LHCN-M2 (cell line): ENCODE measurements around the gene ST3GAL2. TPM values are rescaled to one million over a fixed set of nuclear protein-coding genes. Genes with fewer than 3 reads are reported as not detected.
"Not testable (repeated sequence)": the region's sequence is repeated elsewhere in the genome, so short reads cannot be mapped to it uniquely, and the experiment has no call there.

Experiments
- DNase-seq: peaks from one replicate; pipeline ENCODE4 v3.0.0-alpha.2; 2012; ENCODE audit warnings: low read depth
- total RNA-seq: library from RNA; depleted of rRNA; stranded (reverse); fragments of >200 nt; gene quantifications from 2 replicates; pipeline ENCODE4 v1.2.3, GENCODE V29; 2014

Gene ST3GAL2
- total RNA-seq, 1 experiment from 2014 or later = 23.0 TPM

DNA sequence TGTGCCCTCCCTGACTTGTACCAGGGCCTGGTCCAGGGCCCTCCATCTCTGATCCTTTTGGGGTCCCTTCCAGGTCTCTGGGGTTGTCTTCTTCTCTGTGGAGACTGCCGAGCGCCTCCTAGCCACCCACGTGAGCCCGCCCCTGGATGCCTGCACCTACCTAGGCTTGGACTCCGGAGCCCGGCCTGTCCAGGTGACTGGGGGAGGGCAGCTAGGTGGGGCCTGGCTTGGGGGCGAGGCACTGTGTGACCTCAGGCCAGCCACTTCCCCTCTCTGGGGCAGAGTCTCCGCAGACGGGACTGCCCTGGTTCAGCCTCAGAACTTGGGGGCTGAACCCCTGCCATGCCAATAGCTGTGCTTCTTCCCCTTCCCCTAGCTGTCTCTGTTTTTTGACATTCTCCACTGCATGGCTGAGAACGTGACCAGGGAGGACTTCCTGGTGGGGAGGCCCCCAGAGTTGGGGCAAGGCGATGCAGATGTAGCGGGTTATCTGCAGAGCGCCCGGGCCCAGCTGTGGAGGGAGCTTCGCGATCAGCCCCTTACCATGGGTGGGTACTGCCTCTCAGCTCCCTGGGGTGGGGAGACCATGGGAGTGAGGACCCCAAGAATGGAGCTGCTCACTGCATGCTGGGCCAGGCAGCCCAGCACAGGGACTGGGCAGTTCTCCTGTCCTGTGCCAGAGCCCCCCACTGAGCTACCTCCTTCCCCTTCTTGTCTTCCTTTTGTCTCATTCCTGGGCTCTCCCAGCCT is 30.1 kb upstream of the ST3GAL2 start:
- no peak for DNase-seq

DNA sequence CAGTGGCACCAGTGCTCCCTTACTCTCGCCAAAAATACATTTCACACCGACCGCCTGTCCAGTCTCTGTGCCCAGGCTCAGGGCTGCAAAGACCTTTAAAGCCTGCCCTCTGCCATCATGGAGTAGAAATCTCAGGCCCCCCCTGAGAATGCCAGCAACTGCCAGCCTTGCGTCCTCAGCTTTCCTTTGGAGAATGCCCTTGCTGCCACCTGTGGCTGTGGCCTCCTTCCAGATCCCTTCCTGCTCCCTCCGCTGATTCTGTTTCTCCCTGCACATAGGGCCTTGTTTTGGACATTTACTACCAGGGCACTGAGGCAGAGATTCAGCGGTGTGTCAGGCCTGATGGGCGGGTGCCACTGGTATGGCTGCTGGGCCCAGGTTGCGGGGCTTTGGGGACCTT is 28.7 kb upstream of the ST3GAL2 start:
- no peak for DNase-seq

DNA sequence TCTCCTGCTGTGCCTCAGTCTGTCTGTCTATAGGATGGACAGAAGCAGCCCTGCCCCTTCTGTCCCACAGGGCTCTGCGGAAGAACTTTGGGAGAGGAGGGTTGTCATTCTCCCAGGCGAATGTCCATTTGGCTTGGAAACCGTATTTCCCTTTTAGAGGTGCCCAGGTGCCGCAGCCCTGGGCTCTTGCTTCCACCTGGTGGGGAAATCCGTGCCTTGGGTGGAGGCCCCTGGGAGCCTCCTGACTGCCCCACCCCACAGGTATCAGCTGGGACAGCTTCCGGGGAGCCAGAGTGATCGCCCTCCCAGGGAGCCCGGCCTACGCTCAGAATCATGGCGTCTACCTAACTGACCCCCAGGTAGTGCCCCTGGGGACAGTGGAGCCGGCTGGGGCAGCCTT is 28.2 kb upstream of the ST3GAL2 start:
- no peak for DNase-seq

DNA sequence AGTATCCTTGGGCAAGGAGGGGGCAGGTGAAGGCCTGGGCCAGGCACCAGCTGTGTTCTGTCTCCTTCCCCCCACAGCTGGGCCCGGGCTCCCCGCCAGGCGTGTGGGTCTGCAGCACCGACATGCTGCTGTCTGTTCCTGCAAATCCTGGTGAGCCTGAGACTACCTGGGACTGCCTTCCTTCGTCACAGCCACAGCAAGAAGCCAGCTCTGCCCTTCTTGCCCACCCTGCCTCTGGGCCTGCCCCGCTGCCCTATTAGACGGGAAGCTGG is 27.8 kb upstream of the ST3GAL2 start:
- DNase-seq = no peak

DNA sequence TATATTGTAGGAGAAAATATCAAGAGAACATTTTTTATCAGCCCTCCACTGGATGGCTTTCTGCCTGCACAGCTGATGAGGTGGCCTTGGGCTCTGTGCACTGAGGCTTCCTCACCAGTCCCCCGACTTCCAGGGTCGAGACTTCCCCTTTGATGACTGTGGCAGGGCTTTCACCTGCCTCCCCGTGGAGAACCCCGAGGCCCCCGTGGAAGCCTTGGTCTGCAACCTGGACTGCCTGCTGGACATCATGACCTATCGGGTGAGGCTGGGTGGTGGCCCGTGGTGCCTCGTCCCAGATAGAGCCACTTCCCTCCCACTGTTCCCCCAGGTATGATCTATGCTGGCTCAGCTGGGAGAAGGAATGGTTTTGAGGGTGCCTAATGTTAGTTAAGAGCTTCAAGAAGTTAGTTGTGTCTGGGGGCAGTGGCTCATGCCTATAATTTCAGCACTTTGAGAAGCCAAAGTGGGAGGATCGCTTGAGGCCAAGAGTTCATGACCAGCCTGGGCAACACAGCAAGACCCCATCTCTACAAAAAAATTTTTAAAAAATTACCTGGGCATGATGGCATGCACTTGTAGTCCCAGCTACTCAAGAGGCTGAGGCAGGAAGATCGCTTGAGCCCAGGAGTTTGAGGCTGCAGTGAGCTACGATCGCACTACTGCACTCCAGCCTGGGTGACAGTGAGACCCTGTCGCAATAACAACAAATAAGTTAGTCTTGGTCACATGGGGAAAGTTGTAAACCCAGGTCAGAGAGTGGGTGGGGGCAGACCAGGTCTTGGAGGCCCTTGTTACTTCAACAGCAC is 27.3 kb upstream of the ST3GAL2 start:
- no peak for DNase-seq

DNA sequence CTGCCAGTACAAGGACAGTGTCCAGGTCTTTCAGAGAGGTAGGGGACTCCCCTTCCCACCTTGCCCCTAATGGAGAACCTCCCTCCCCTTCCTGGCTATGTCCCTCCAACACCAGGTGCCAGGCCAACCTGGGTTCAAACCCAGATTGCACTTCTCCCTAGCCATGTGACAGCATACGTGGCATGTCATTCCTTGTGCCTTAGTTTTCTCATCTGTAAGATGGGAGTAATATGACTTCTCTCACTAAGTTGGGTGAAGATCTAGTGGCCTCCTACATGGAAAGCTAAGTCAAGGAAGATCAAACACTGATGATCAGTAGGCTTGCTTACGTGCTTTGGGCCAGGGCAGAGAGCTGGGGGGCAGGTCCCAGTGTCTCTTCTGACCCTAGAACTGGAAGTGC is 24.3 kb upstream of the ST3GAL2 start:
- no peak for DNase-seq

DNA sequence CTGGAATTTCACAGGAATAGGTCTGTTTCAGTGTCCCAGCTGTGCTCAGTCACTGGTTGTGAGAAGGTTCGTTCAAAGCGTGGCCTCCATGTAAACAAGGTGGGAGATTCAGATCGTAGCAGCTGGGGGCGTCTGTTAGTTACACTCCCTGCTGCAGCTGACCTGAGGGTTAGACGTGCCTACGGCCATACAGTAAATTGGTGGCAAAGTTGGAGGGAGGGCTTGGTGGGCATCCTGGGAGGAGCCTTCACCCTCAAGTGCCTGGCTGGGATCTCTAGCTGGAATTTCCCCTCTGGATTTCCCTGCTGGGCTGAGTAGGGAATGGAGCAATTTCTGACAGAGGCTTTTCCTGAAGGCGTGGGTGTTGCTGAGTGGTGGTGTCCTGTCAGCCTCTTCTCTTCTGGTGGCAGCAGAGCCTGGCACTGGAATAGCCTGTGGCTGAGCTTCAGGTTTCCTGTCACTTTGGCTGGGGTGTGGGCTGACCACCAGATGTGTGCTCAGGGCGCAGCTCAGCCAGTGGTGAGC is 21.9 kb upstream of the ST3GAL2 start:
- DNase-seq = no peak

DNA sequence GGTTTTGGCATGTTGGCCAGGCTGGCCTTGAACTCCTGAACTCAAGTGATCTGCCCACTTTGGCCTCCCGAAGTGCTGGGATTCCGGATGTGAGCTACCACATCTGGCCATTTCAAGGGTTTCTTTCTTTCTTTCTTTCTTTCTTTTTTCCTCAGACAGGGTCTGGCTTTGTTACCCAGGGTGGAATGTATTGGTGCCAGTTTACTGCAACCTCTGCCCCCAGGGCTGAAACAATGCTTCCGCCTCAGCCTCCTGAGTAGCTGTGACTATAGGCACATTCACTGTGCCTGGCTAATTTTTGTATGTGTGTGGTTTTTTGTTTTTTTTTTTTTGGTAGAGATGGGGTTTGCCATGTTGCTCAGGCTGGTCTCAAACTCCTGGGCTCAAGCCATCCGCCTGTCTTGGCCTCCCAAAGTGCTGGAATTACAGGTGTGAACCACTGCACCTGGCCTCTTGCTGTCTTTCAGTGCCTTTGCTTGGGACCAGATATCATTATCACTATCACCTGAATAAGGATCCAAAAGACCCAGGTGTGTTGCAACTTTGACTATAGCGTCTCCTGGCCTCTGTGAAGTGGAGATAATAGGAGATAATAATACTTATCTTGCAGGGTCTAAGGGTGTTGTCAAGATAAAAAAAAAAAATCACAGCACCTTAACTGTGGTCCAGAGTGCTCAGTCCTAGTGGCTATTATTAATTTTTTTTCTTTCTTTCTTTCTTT is 18.7 kb upstream of the ST3GAL2 start:
- DNase-seq = no peak

DNA sequence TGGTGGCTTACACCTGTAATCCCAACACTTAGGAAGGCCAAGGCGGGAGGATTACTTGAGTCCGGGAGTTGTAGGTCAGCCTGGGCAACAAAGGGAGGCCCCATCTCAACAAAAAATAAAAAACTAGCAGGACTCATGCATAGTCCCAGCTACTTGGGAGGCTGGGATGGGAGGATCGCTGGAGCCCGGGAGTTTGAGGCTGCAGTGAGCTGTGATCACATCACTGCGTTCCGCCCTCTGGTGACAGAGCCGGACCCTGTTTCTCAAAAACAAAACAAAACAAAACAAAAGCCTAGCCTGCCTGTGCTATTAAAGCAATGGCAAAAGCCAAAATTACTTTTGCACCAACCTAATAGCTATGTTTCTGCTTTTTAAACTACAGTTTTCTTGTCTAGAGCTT is 17.0 kb upstream of the ST3GAL2 start:
- no peak for DNase-seq

DNA sequence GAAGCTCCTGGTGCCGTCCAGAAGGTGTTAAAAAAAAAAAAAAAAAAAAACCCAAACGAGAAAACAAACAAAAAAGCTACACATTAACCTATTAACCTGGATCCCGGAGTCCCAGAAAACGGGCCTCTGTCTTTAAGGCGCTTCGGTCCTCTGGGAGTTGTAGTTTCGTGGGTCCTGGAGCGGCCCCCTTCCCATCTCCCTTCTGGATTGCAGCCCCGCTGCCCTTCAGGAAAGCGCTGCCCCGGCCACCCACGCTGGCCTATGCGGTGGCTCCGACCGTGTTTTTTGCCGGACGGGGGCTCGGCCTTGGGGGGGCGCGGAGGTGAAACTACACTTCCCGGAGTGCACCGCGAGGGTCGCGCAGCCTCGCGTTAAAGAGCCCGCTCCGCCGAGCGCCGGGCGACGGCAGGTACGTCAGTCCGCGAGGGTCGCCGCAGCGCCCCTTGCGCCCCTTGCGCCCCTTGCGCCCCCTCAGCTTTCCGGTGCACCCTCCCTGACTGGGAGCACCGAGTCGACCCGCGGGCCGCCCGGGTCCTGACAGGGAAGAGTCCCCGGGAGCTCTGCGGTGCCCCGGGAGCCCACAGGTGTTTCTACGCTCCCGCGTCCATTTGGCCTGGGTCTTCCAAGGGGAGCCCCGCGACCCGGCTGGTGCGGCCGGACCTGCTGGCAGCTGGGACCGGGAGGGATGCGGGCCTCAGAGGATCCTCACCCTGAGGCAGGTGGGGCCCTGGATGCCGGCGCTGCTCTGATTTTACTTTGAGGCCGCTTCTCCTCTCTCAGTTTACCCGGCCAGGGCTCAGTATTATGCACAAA is 15.5 kb upstream of the ST3GAL2 start, which contains the start of gene FCSK:
TSS of gene FCSK (plus strand) at position 374 of the 813 bp plus-strand sequence. CDS start 8,596 bp downstream, outside the sequence.
- peak; percentile 61 for DNase-seq

DNA sequence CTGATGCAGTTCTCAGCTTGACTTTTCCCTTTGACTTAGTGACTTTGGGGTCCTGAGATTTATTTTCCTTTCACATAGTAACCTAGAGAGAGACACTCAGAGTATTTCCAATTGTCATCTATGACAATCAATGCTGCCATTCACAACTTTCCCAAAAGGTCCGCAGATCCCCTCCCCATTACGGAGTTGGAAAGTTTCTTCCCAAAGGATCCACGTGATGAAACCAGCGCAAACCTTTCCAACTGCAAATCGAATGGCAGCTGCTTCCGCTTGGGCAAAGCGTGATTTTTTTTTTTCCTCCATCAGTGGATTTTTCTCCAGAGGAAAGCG is 15.0 kb upstream of the ST3GAL2 start:
- DNase-seq = no peak

DNA sequence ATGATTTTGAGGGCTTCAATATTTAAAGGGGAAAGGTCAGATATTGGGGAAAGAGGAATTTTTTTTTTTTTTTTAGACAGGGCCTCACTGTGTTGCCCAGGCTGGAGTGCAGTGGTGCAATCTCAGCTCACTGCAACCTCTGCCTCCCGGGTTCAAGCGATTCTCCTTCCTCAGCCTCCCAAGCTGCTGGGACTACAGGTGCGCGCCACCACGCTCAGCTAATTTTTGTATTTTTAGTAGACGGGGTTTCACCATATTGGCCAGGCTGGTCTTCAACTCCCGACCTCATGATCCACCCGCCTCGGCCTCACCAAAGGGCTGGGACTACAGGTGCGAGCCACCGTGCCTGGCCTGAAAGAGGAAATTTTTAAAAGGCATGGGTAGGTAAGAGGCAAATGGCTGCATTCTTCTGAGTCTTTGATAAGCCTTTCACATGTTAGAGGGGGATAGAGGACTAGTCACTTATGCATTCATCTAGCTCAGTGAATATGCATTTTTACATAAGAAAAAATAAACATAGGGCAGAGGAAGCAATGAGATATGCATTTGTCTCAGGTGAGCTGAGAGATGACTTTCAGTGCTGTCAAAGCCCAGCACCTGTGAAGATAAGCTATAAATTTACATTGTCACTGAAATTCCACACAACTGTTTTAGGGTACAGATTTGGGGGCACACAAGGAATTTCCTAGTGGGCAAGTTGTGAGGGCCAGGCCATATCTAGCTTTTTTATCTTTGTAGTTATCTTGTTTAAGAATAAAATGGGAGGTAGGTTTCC is 14.4 kb upstream of the ST3GAL2 start:
- DNase-seq = no peak

DNA sequence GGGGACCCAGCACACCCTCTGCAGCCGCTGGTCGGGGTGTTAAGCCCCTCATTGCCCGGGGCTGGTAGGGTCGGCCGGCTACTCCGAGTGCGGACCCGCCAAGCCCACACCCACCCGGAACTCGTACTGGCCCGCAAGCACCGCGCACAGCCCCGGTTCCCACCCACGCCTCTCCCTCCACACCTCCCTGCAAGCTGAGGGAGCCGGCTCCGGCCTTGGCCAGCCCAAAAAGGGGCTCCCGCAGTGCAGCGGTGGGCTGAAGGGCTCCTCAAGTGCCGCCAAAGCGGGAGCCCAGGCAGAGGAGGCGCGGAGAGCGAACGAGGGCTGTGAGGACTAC is 12.1 kb upstream of the ST3GAL2 start:
- not testable (repeated sequence) for DNase-seq

DNA sequence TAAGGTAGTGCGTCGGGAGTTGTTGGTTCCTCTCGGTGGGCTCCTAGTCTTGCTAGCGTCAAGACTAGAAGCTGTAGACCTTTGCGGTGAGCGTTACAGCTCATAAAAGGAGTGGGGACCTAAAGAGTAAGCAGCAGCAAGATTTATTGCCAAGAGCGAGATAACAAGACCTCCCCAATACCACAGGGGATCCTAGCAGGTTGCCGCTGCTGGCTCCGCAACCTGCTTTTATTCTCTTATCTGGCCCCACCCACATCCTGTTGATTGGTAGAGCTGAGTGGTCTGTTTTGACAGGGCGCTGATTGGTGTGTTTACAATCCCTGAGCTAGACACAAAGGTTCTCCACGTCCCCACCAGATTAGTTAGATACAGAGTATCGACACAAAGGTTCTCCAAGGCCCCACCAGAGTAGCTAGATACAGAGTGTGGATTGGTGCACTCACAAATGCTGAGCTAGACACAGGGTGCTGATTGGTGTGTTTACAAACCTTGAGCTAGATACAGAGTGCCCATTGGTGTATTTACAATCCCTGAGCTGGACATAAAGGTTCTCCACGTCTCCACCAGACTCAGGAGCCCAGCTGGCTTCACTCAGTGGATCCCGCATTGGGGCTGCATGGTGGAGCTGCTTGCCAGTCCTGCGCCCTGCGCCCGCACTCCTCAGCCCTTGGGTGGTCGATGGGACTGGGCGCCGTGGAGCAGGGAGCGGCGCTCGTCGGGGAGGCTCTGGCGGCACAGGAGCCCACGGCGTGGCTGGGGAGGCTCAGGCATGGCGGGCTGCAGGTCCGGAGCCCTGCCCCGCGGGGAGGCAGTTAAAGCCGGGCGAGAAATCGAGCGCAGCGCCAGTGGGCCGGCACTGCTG is 11.5 kb upstream of the ST3GAL2 start:
- DNase-seq = not testable (repeated sequence)

DNA sequence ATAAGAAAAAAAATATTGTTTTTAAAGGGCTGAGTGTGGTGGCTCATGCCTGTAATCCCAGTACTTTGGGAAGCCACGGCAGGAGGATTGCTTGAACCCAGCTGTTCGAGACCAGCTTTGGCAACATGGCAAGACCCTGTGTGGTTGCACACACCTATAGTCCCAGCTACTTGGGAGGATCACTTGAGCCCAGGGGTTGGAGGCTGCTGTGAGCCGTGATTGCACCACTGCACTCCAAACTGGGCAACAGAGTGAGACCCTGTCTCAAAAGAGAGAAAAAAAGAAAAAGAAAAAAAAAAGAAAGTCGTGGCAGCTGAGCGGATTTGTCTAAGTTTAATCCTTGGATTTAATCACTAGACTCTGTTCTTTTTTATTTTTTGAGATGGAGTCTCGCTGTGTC is 9.2 kb upstream of the ST3GAL2 start:
- no peak for DNase-seq

DNA sequence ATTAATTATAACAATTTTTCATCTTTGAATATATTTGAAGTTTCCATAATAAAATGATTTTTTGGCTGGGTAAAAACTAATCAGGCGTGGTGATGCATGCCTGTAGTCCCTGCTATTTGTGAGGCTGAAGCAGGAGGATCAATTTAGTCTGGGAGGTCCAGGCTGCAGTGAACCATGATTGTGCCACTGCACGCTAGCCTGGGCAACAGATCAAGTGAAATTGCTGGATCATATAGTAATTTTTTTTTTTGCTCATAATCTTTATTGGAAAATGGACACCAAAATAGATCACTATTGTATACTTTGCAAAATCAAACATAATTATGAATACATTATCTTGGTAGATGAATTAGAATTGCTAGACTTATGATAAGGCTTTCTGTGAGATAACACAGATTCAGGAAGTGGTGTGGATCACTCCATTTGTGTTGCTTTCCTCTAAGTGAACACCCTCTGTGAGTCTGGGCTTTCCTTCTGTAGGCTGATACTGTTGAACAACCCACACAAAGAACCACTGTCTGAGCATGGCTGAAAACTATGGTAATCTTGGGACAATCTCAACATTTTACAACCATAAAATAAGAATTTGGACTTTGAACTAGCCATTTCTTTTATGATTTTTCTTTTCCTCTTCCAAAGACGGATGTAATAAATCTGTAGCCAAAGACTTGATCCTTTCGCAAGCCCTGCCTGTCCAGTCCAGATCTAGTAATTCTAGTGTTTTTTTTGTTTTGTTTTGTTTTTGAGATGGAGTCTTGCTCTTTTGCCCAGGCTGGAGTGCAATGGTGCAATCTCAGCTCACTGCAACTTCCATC is 5.6 kb upstream of the ST3GAL2 start:
- DNase-seq = no peak

DNA sequence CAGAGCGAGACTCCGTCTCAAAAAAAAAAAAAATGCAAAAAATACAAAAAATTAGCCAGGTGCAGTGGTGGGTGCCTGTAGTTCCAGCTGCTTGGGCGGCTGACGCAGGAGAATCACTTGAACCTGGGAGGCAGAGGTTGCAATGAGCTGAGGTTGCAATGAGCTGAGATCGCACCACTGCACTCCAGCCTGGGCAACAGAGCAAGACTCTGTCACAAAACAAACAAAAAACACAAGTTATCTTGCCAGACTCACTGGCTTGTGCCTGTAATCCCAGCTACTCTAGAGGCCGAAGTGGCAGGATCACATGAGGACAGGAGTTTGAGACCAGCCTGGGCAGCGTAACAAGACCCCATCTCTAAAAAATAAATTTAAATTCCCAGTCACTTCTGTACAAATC is 3.4 kb upstream of the ST3GAL2 start:
- DNase-seq = no peak

DNA sequence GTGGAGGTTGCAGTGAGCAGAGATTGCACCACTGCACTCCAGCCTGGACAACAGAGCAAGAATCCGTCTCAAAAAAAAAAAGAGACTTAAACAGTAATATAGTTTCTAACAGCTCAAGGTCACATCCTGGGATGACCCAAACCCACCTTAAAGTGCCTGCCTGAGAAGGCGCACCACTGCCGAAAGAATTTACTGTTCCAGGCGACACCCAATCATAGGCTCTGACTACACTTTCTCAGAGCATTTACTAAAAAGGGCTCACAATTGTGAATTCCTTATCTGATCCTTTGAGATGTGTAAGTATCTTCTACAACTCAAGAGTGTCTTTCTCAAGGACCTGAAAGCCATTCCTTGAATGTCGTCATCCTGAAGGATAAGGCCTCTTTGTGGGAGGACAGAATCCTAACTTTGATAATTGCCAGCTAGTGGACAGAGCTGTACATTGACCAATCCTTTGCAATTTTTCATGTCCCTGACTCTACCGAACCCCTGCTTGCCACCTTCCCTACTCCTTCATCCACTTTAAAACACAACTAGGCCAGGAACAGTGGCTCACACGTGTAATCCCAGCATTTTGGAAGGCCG is 2.6 kb upstream of the ST3GAL2 start:
- no peak for DNase-seq
